IMR-90 (cell line): ENCODE data around the gene NTM.

Source experiments
- CTCF ChIP-seq: conservative IDR thresholded peaks from 2 replicates; pipeline ENCODE4 v1.5.1; 2012; ENCODE audit warnings: mild to moderate bottlenecking, low read depth, low read length, improper control_type of control experiment
- FOS ChIP-seq: fragments of 150-350 bp; IDR thresholded peaks from 2 replicates; pipeline ENCODE4 v1.6.1; 2016; ENCODE audit warnings: low read depth, low read length

- no peak for TF ChIP-seq CTCF
- no peak for TF ChIP-seq FOS
These were observed 735.9 kb downstream of the NTM start for GRCh38 chr11:132106096-132106982.
